HG03066 (cell line): Measurements from ENCODE around the gene DSCAM.

Experiments used
- ATAC-seq: cut with Tn5 transposase; IDR thresholded peaks from one replicate; pipeline ENCODE4 v1.9.1; 2021; ENCODE audit warnings: low read depth; ENCODE audit not compliant: unreplicated experiment

The DSCAM gene

DNA sequence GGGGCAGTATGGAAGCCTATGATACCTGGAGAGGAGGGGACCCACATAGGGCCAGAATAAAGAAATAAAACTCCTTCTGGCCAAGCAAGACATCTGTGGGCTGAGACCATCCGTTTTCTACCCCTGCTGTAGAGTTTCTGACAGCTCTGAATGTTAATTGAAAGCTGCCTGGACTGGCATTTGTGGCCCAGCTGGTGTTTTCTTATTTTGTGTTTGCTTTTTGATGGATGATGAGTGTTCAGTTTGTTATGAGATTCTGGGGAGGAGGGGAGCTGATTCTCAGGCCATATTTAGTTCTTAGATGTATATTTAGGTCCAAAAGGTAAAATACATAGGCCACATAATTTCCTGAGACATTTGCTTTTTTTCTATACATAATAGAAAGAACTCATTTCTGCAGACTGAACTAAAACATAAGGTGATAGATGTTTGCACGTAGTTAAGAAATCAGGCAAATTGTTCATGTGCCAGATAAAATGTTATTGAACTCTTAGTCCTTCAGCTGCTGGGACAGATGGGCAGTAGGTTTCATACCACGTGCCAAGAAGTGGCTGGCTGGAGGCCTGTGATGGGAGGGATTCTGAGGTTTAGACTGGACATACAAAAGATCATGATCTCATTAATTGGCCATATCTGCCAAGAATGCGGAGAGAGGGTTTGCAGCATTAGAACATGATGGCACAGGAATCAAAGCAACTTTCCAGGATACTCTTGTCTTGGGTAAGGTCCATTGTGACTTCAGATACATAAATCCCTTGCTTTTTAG is 54.1 kb downstream of the DSCAM start:
- no peak for ATAC-seq

DNA sequence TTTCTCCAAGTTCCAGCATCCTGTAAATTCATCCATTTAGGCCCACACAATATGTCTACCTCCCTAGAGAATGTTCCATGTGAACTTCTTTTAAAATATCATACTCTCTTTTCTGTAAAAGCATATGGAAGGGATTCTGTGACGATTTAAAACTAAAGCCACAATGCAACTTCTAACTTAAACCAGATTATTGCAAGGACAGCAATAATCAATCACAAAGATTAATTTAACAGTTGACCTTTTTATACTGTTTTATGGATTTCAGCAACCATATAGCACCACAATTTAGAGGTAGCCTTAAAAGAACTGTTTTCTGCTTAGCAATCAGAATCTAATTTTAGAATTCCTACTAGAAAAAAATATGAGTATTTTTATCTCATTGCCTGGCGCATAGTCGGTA is 58.3 kb downstream of the DSCAM start:
- no peak for ATAC-seq

DNA sequence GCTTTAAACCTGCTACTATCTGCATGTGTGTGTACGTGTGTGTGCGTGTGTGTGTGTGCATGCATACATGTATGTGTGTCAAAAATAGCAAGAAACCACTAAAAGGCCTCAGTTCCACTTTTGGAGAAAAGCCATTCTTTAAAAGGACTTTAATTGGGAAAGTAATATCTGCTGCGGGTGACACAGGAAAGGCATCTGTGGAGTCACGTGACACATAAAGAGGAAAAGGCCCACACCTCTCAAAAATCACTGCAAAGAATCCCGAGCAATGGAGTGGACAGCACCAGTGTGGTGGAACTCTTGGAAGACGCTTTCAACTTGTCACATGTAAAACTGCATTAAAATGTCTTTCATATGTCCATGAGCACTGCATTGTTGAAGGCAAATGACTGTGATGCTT is 63.6 kb downstream of the DSCAM start:
- no peak for ATAC-seq

DNA sequence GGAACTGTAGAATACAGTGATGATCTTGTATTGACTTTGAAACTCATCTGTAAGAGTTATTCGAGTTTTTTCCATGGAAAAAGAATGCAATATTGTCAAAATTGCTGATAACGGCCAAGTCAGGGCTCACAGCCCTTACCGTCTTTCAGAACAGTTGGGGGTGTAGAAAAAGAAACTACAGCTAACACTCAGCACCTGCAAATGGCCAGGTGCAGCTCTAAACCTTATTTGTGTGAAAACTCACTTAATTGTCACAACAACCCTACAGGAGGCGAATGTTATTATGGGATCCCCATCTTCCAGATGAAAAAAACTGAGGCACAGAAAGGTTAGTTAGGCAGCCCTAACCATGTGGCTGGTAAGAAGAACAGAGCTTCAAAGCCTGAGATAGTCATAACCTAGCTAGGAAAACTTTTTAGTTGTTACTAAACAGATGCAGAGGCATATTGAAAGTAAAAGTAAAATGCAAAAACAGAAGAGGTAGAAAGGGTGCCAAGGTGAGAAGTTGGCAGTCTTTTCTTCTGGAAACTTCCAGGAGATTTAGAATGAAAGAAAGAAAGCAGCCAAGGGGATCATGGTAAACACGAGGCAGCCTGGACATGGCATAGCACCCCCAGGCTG is 76.4 kb downstream of the DSCAM start:
- no peak for ATAC-seq

DNA sequence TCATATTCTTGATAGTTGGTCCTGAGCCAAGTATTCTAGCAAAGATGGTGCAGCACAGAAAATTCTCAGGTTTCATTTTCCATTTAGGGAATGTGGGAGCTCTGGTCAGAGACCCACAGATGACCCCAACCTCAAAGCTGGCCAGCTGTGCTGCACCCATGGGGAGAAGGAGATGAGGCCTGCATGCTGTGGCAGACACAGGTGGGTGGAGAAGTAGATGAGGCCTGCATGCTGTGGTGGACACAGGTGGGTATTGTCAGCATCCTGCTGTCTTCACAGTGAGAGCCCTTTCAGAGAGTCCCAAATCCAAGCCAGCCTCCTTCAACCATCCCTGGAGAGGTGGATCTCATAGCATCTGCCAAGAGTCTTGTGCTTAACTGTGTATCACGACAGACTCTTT is 77.7 kb downstream of the DSCAM start:
- ATAC-seq, result no peak

DNA sequence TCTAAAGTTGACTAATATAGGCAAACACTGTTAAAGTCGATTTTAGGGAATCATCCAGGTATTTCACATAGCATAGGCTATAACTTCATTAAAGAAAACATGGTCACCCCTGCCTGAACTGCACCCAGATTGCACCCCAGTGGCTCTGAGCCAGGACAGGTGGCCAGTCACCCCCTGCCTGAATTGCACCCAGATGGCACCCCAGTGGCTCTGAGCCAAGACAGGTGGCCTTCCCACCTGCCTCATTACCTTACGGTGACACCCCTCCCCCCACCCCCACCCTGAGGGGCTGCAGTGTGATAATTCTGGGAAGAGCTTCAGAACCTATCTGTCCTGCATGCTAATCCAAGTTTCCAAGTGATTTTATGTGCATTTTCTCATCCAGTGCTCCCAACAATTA is 78.9 kb downstream of the DSCAM start:
- no peak for ATAC-seq

DNA sequence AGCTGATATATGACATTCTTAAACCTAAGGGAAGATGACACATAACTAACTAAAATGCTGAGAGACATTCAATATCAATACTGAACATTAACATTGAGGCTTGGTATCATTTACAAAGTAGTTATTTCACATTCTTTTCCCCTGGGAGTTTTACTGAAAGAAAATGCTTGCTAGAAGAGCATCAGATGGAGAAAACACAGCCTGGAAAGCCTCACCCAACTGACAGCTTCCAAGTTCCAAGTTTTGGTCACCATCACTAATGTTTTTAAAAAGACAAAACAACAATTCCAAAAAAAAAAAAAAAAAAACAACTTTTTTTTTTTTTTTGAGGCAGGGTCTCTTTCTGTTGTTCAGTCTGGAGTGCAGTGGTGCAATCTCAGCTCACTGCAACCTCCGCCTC is 80.6 kb downstream of the DSCAM start:
- ATAC-seq, result no peak

DNA sequence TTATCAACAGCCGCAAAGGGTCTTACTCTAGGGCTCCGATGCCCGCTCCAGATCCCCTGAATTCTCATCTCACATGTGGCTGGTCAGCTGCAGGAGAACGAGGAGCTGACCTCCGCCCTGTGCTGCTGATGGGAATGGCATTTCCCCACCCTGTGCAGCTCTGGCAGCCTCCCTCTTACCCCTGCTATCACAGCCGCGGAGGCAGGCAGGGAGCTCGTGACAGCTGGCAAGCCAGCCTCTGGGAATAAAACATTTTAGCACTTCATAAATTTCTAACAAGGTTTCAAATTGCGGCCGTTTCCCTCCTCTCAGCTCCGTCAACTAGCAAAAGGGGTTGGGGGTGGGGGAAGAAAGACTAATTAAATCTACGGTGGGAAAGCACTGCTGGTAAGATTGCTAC is 81.1 kb downstream of the DSCAM start:
- ATAC-seq, result no peak

DNA sequence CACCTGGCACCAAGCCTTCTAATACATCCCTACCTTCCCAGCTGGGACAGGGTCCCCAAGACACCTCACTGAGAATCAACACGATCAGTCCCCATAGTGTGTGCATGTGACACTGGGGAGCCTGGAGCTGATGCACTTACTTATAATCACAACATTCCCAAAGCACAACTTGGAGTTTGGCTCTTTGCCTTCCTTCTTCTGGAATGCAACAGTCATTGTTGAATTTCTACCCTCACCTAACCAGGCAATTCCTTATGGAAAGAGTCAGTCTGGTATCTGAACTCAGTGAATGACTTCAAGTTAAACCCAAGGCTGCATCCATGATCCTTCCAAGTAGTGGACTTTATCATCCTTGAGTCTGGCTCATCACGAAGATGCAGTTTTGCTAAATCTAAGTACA is 86.1 kb downstream of the DSCAM start:
- no peak for ATAC-seq

DNA sequence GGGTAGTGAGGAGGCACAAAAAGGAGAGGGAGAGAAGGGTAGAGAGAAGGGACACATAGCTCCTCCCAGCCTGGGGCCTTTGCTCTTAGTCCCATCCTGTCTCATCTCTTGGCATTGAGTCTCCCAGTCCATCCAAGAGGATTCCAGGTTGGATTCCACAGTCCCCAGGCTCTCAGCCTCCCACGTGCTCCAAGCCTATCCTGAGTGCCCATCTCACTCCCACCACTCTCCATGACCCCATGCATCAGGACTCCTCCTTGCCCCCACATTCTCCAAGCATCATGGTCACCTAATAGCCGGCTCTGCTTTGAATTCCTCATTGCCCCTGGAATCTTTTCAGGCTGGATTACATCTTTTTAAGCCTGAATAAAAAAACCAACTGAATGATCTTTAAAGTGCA is 87.9 kb downstream of the DSCAM start:
- ATAC-seq, result no peak

DNA sequence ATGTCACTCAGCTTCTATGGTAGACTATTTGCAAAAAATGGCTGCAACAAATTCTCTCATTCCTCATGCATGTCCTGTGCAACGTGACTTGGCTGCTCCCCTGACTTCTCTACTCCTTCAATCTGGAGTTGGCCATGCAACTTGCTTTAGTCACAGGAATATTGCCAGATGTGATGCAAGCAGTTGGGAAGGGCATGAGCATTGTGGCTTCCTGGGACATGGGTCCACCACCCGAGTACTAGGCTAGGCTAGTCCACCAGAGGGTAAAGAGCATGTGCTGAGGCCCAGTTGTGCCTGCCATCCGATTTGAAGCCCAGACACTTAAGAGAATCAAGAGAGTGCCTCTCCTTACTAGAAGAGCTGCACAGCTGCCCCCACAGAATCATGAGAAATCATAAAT is 89.6 kb downstream of the DSCAM start:
- no peak for ATAC-seq

DNA sequence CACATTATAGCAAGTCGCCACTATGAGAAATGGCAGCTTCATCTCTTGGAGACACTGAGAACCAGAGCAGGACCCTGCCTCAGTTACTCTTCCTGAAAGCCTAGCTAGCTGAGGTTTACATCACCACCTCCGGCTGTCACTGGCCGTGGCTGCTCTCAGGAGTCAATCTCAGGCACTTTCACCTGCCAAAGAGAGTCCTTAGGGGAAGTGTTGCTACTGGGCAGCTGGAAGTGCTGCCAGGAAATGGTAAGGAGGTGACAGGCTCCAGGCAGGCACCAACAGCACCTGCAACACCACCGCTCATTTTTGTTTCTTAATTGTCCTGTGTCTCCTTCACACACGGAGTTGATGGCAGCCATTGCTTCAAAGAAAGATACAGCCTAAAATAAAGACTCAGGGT is 92.5 kb downstream of the DSCAM start:
- no peak for ATAC-seq

DNA sequence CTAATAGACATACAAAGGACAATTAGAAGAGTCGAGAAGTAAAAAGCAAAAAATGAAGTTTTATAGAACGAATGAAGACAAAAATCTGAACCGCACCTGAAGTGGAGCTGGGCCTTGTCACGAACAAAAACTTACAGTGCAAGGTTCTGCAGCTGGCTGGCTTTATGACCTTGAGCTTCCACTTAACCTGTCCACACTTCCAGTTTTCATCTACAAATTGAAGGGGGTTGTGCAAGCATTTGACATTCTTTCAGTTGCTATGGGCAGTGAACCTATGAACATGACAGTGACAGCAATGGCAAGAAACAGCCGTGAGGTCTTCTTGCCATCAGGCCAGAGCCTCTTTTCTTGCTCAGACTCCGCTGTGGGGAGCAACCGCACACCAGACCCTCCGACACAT is 93.2 kb downstream of the DSCAM start:
- ATAC-seq, result no peak

DNA sequence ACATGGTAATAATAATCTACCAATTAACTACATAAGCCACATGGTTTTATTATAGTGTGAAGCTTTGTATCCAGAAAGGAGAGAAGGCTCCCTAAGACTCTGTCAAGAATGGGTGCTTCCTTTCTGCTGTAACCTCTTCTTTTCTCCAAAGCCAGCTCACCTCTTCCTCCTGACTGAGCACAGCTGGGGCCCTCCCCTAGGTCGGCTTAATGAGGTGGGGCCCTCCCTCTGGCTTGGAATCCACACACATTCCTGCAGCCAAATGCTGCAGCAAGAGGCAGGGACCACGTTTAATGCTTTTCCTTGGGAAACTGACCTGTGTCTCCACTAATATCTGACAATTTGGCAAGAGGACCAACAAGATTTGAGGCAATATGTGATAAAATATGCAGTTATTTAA is 94.8 kb downstream of the DSCAM start:
- ATAC-seq, result no peak

DNA sequence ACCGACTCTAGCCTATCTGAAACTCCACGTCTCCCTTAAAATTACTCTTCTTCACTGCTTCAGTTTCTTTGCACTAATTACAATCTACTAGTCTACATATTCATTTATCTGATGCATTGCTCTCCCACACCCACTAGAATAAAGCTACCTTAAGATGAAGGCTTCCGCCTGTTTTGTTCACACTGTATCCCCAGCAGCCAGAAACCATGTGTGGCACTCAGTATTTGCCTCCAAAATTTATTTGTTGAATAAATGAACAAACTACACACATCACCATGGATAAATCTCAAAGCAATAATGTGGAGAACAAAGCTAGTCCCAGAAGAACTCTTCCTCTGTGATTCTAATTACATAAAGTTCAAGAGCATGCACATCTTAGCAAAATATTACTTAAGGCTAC is 95.7 kb downstream of the DSCAM start:
- no peak for ATAC-seq

DNA sequence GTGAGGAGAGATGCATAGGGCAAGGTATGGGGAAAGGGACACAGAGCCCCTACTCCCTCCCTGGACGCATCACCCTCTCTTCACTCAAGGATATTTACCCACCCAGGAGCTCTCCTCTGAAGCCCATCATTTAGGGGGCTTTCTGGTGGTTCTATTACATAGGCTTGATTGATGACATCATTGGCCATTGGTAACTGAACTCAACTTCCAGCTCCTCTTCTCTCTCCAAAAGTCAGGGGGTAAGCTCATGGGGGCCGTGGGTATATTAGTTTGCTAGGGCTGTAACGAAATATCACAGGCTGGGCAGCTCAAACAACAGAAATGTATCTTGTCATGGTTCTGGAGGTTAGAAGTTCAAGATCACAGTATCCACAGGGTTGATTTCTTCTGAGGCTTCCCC is 110.8 kb downstream of the DSCAM start:
- ATAC-seq, result no peak

DNA sequence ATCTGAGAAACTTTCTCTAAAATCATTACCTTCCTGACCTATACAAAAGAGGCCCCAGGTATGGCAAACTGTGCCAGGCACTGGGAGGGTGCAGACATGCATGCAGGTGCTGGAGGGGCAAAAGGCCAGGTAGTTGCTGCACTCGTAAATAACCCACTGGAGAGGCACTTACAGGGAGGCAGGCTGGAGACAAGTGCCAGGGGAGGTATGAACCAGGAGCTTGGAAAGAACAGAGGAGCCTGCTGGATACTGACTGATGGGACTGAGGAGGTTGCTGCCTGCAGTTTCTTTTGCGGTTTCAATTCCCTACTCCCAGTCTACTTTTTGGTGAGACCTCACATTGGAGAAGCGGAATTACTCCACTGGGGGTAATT is 113.9 kb downstream of the DSCAM start:
- no peak for ATAC-seq

DNA sequence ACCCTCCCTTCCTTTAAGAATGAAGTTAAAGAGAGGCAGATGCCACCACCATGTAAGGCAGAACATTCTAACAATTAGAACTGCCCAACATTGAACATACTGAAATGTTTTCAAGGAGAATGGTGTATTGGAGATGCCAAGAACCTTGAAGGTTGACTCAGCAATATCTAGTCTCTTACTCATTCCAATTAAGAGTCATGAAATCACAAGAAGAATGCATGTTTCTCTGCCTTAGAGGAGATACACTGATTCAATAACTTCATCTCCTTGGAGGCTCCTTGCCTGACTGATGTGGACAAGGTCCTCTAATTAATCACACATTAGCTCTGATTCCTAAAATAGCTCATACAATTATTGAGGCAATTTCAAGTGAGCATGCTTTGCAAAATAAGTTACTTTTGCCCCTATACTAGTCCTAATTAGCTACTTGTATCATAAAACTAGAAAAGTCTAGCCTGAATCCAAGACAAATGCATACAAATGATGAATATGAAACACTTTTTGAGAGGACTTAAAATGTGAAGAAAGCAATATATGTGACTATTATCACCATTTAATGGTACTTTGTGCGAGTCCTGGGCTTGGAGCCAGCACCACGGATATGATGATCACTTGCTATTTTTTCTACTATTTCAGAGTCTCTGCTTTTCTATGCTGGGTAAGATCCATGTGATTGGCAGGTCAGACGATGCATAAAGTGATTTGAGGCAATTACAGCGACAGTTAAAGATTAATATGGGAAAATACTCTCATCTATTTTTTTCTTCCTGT is 114.5 kb downstream of the DSCAM start:
- no peak for ATAC-seq

DNA sequence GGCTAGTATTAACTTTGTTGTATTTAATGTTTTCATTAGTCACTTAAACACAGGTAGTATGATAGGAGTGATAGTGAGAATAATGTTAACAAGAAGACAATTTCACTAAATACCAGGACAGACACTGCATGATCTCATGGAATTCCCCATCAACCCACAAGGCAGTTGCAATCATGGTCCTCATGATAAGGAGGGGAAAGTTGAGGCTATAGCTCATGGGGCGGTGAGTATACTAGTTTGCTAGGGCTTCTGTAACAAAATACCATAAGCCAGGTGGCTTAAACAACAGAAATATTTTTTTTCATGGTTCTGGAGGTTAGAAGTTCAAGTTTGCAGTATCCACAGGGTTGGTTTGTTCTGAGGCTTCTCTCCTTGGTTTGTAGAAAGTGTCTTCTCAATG is 115.8 kb downstream of the DSCAM start:
- ATAC-seq, result no peak

DNA sequence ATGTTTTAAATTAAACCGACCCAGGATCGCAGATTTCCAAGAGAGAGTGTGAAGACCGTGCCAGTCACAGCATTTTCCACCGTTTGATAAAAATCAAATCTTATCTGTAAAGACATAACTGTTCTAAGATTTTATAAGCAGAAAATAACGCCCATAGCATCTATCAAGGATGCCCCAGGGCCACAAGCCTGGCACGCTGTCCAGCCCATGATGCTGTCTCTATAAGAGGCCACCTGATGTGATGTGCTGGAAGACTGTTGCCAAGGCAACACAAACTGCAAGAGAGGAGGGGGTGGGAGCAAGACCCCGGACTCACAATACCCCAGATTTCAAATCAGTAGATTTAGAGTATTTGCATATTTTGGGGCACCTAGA is 116.5 kb downstream of the DSCAM start:
- no peak for ATAC-seq

DNA sequence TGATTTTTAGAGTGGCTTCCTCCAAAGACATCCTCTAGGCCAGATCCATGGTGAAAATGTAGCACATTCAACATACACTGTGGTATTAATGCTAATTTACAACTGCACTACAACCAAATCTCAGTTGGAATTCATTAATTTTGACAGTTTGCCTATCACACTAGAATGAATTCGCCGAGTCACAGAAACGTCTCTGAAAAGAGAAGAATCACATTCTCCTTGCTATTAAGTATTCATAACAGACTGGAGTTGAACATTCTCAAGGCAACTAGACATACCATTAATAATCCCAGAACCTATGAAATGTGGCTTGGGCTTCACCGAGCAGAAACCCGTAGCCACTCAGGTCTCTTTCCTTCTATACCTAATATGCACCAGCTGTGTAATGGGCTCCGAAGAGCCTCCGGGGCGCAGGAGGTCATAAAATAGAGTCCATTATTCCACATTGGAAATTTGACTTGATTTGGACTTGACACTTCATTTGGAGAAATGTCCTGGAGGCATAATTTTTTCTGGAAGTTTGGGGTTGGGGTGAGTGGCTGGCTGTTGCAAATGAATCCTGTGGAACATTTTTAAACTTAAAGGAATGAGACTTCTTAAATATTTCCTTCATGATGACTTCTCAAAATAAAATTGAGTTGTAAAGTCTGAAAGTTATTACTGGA is 117.1 kb downstream of the DSCAM start:
- no peak for ATAC-seq
